Astrocyte (in vitro differentiated cells and primary cell): Measurements from ENCODE around the gene SUN5.

Source experiments
- EZH2 ChIP-seq: IDR thresholded peaks from 2 replicates; pipeline ENCODE4 v1.6.1; 2012; ENCODE audit warnings: mild to moderate bottlenecking, low read length, inconsistent platforms; ENCODE audit not compliant: insufficient read depth
- TF ChIP-seq, protein P1 (sequence below): IDR thresholded peaks from 2 replicates; pipeline ENCODE4 v1.5.1; 2011; ENCODE audit warnings: low read depth, mild to moderate bottlenecking, inconsistent platforms, low read length, moderate library complexity; ENCODE audit not compliant: insufficient read depth

DNA sequence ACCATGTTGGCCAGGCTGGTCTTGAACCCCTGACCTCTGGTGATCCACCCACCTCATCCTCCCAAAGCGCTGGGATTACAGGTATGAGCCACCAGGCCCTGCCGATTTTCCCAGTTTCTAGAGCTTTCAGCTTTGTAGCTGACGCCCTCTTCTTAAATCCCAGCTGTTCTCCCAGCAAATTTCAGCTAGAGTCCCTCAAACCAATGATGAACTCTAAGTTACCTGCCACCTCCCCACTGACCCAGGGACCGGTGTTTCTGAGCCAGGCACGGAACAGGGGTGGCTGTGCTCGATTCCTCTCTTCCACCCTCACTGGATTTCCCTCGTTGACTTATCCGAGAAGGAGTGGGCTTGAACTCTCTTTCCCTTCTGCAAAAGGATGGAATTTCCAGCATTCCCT is 39.1 kb downstream of the SUN5 start:
- TF ChIP-seq, protein P1, sequence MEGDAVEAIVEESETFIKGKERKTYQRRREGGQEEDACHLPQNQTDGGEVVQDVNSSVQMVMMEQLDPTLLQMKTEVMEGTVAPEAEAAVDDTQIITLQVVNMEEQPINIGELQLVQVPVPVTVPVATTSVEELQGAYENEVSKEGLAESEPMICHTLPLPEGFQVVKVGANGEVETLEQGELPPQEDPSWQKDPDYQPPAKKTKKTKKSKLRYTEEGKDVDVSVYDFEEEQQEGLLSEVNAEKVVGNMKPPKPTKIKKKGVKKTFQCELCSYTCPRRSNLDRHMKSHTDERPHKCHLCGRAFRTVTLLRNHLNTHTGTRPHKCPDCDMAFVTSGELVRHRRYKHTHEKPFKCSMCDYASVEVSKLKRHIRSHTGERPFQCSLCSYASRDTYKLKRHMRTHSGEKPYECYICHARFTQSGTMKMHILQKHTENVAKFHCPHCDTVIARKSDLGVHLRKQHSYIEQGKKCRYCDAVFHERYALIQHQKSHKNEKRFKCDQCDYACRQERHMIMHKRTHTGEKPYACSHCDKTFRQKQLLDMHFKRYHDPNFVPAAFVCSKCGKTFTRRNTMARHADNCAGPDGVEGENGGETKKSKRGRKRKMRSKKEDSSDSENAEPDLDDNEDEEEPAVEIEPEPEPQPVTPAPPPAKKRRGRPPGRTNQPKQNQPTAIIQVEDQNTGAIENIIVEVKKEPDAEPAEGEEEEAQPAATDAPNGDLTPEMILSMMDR: no peak
- TF ChIP-seq EZH2: no peak
